Measurements from ENCODE around the gene CACNA2D3.
"Not testable (repeated sequence)": the region's sequence is repeated elsewhere in the genome, so short reads cannot be mapped to it uniquely, and the experiment has no call there.

Gene CACNA2D3

GRCh38 chr3:55064164-55064563 is 941.8 kb downstream of the CACNA2D3 start:
- DNase-seq, result no peak

DNA sequence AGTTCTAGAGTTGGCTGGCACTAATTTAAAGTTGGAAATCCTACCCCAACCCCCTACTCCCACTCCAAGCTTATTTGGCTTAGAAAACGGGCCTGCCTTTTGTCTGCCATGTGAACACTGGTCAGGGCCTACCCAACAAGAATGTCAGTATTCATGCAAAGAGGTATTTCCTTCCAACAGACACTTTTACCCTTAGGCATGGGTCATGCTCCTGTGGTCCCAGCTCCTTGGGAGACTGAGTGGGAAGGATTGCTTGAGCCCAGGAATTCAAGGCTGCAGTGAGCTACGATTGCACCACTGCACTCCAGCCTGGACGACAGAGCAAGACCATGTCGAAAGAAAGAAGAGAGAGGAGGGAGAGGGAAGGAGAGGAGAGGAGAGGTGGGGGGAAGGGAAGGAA is 943.0 kb downstream of the CACNA2D3 start:
- no peak for DNase-seq

DNA sequence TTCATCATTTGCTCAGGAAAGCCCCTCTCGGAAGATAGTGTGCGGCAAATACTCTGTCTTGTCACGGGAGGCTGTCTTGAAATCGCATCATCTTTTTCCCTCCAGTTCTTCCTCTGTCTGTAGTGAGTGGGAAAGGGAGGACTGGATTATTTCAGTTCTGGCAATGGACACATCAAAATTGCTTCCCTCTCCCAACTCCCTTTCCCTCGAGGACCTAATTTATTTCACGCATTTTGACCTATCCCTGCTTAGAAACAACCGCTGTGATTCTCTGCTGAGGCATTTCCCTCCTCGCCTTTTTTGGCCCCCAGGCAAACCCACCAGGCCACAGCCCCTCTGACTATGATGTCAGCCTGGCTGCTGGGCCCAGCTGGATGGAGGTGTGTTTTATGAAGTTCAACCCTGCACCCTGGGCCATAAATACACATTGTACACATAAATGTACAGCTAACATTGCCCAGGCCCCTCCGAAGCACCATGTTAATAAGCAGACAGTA is 944.2 kb downstream of the CACNA2D3 start:
- DNase-seq, result no peak

DNA sequence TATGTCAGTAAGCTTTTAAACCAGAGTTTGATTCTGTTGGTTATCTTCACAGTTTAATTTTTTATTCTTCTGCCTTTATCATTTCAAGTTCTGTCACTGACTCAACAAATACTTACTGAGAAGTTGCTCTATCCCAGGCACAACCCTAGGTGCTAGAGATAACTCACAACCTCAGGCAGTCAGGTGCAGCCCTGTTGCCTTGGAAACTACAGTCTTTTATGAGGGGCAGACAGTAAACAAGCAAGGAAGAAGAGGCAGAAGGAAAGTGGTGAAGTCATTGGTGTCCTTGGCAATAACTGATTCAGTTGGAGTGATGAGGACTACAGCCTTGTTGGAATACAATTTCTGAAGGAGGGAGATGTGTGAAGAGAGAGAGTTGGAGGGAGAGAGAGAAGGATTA is 947.6 kb downstream of the CACNA2D3 start:
- no peak for DNase-seq

DNA sequence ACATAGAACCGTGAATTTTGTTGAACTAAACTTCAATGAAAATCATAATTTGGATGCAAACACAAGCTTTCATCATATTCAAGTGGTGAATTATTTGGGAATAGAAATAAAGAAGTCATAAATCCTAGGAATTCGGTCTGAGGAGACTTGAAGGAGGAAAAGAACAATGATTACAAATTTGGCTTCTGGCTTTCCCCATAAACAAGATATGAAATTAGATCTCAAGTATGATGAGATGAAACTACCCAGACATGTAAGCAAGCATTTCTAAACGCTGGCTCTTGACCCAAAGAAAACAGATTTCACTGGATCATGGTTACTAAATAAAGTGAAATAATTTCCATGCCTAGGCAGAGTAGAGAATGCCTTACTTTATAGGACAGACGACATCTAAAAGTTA is 952.4 kb downstream of the CACNA2D3 start:
- no peak for DNase-seq

- no peak for DNase-seq
Observed at GRCh38 chr3:55075846-55076245, 953.5 kb downstream of the CACNA2D3 start.

DNA sequence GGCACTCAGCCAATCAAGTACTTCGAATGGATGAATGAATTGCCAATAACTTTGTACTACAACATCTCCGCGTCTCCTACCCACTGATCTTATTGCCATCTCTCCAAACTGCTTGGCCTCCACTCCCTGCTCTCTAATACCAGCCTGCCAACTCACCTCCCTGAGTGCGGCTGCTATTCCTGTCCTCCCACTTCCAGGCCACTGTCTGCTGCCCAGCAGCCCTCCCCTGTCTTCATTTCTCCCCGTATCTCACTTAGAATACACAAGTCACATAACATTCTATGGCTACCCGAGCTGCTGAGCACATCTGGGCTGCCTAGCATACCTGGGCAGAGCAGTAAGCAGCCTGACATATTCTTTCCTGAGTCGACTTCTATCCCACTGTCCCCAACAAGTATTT is 955.4 kb downstream of the CACNA2D3 start:
- no peak for DNase-seq

DNA sequence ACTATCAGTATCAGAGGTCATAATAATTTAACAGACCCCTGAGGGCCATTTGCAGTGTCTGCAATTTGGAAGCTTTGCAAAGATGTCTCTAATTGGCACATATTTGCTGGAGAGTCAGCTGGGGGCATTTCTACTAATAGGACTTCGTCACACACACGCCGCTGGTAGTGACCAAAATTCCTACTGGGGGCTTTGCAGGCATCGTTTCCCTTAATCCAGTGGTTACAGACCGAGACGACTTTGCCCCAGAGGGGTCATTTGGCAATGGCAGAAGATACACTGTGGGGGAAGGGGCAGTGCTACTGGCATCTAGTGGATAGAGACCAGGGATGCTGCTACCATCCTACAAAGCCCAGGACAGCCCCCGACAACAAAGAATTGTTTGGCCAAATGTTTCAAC is 956.5 kb downstream of the CACNA2D3 start:
- DNase-seq, result no peak

- no peak for DNase-seq
Observed at GRCh38 chr3:55085231-55085630, 962.9 kb downstream of the CACNA2D3 start.

DNA sequence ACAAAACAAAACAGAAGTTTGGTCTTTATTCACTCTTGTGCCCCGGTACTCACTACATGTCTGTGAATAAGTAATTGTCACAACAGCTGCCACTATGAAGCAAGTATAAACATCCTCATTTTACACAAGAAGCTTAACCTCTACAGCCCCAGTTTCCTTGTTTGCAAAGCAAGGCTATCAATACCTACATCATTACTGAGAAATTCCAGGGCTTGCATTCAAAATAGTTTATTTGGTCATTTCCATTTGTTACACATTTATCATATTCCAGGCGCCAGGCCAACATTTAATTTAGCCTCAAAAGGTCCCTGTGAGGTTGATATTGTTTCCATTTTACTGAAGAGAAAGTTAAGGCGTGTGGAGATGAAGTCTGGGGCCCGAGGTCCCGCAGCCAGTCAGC is 966.9 kb downstream of the CACNA2D3 start:
- DNase-seq, result no peak

DNA sequence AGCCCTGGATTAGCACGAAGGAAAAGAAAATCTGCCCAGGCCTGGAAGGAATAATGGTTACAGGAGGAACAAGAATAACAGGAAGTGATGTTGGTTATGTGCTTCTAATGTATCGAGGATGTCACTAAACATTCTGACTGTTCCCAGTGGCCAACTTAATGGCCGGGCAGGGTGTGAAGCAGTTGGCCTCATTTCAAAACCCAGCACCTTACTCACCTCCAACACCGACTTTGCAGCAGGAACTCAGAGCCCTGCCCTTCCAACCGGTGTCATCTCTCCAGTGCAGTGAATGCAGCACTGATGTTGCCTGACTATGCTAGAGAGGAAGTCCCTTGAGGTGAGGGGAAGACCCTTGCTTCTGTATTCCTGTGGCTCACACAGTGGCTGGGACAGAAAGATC is 967.9 kb downstream of the CACNA2D3 start:
- DNase-seq, result no peak

- no peak for DNase-seq
Observed at GRCh38 chr3:55090746-55091145, 968.4 kb downstream of the CACNA2D3 start.

GRCh38 chr3:55091381-55092225 is 969.3 kb downstream of the CACNA2D3 start:
- DNase-seq, result no peak

- no peak for DNase-seq
Observed at GRCh38 chr3:55094676-55095075, 972.3 kb downstream of the CACNA2D3 start.

- no peak for DNase-seq
Observed at GRCh38 chr3:55097441-55097840, 975.1 kb downstream of the CACNA2D3 start.

DNA sequence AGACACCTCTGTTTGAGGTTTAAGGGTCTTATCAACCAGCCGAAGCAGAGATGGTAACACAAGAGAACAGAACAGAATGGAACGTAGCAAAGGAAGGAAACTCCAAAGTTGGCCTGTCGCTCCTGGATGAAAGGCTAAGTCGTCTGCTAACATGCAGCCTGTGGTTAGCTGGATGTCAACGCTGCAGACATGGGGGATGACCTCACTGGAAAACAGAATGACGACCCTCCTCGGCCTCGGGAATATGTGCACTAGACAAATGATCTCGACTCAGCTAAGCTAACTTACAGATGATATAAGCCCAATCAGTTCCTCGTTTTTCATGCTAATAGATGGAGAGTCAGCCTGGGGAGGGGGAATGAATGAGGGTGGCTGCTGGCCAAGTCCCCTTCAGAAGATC is 983.3 kb downstream of the CACNA2D3 start:
- no peak for DNase-seq

- no peak for DNase-seq
Observed at GRCh38 chr3:55107187-55107586, 984.8 kb downstream of the CACNA2D3 start.

GRCh38 chr3:55111906-55112305 is 989.6 kb downstream of the CACNA2D3 start:
- not testable (repeated sequence) for DNase-seq

DNA sequence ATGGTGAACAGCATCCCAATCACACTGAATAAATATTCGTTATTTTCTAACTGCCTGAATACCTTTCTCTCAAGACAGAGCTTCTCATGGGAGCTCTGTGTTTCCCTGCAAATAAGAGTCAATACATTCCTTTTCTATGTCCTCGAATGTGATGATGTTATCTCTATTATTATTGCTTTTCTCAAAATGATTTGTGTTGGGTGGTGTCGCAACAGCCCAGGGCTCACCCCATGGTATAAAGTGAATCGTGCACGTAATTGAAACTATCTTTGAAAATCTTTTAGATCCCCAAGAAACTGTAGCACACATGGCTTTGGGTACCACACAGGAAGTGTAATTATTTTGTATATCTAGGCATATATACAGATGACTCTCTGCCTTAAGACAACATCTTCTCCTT is 996.1 kb downstream of the CACNA2D3 start:
- DNase-seq, result no peak

DNA sequence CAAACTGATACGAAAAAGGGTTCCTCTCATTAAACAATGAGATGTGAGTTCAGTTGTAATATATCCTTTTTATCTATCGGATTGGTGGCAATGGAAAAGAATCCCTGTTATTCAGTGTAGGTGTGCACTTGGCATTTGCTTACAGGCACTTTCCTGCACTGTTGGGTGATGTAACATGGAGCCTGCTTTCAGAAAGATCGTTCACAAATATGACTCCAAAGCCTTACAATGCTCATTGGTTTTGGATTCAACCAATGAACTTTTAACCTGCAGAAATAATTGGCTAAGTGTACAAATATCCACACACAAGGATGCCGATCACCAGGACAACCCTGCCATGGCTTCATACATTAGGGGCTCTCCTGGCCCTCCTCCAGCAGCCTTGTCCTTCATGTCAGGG is 996.9 kb downstream of the CACNA2D3 start:
- no peak for DNase-seq

- DNase-seq, result no peak
Observed at GRCh38 chr3:55122312-55122711, 1000.0 kb downstream of the CACNA2D3 start.
